Retina (tissue), 1 donor: ENCODE measurements around the gene PAQR9.

Source experiments
- DNase-seq: peaks from one replicate; pipeline ENCODE4 v3.0.0-alpha.2; 2016

Gene PAQR9

GRCh38 chr3:142947799-142948575, 15.5 kb downstream of the PAQR9 start:
- no peak for DNase-seq

DNA sequence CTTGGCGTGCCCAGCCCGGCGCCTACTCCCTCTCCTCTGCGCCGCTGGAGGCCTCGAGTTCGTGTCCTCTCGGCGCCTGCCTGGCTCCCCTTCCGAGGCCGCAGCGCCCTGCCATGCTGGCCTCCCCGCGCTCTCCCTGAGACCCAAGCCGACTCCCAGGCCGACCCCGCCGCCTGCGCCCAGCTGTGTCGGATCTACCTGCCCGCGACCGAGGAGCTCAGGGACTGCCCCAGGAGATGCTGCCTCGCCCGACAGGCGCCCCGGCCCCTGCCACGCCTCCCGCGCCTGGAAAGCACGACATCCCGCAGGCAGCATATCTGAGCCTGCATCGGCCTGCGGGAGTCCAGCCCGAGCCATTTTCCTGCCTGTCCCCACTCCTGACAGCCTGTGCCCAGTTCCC, 16.1 kb downstream of the PAQR9 start:
- peak; percentile 28 for DNase-seq

DNA sequence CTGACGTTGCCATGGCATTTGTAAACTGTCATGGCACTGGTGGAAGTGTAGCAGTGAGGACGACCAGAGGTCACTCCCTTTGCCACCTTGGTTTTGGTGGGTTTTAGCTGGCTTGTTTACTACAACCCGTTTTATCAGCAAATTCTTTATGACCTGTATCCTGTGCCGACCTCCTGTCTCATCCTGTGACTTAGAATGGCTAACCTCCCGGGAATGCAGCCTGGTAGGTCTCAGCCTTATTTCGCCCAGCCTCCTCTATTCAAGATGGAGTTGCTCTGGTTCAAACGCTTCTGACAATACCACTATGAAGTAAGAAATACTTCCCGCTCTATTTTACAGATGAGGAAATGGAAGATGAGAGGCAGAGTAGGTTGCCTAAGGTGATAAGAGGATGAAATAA, 16.6 kb downstream of the PAQR9 start:
- DNase-seq = no peak

DNA sequence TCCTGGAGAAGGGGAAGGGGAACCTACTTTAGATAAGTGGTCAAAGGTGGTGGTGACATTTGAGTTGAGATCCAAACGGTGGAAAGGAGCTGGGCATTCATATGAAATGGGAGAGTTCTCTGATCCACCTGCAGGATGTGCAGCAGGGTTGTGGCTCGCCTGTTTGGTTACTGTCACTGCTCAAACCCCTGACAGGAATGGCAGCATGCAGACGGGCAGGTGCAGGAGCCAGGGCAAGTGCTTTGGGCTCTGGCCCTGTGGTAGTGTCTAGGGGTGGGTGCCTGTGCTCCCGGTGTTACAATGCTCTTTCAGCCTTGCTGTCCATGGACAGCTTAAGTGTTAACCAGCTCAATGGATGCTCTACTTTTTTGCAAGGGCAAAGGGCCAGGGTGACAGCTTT, 18.5 kb downstream of the PAQR9 start:
- DNase-seq = no peak

- no peak for DNase-seq
Observed at GRCh38 chr3:142944342-142944741, 19.1 kb downstream of the PAQR9 start.

- no peak for DNase-seq
Observed at GRCh38 chr3:142943870-142944269, 19.6 kb downstream of the PAQR9 start.

DNA sequence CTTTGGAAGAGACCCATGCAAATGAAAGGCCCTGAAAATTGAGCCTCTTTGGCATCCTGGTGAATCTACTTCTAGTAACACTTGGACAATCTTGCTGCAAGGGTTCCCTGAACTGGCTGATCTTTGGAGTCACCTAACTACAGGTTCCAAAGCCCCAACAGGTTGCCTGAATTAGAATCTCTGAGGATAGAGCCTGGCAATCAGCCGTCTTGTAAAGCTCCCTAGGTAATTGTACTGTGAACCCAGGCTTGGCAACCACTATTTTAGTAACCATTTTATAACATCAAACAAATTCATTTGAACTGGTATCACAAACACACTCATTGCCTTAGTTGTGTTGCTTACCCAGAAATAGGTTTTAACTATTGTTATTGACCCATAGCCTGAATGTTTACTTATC, 20.1 kb downstream of the PAQR9 start:
- DNase-seq = no peak

DNA sequence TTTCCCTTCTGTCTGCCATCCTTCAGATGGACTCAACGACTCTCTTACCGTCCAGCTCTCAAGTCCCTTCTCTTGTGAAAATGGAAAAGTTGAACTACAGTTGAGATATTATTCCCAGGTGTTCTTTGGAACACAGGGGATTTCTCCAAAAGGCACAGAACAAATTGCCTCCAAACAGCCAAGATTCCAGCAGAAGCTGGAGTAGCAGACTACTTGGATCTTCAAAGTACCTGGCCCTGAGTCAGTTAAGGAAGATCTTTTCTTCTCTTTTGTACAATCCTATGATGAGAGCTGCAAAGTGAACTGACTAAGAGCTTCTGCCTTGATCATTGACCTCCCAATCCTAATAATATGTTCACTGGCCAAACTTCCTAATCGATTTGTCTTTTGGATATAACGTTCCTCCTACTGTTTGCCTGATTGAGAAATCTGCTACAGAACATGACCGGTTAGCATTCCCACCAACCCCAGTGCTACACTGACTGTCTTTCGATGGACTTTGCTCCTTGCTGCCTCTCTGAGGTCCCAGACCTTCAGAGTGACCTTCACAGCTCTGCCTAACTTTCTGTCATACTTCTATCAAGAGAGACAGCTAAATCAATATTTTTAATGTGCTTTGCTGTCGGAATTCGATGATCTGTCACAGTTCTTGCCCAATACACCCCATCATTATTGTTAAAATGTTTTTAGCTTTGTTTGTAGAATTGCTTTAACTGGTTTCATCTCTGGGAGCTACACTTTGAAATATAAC, 21.9 kb downstream of the PAQR9 start:
- no peak for DNase-seq

- DNase-seq = no peak
Observed at GRCh38 chr3:142940472-142940871, 23.0 kb downstream of the PAQR9 start.

DNA sequence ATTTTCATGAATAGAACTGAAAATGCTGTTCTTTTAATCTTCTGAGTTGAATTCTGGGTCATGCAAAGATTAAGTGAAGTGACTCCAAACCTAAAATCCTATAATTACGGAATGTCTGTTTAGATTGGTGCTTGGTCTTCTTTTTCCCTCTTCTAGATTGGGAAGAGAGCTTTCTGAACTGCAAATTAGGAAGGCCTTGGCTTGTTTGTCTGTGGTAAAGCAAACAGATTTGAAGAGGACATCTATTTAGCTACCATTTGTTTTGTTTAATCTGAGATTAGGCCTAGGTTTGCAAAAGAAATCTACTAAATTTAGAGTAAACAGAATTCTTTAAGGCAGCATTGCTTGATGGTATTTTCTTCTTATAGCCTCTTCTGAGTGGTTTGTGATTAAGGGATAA, 23.5 kb downstream of the PAQR9 start:
- no peak for DNase-seq

DNA sequence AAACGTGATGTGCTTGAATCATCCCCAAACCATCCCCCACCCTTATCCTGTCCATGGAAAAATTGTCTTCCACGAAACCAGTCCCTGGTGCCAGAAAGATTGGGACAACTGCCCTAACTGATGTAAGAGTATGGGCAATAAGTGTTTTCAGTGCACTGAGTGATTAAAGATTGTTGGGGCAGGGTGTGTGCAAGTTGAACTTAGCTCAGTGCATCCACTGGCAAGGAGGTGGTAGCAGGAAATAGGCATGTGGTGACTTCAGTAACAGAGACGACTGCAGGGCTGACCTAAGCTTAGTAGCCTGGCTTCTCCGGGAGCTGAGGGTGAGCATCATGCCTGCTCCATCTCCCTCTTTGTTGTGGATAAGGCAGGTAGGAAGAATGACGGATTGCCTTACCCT, 27.5 kb downstream of the PAQR9 start:
- no peak for DNase-seq

DNA sequence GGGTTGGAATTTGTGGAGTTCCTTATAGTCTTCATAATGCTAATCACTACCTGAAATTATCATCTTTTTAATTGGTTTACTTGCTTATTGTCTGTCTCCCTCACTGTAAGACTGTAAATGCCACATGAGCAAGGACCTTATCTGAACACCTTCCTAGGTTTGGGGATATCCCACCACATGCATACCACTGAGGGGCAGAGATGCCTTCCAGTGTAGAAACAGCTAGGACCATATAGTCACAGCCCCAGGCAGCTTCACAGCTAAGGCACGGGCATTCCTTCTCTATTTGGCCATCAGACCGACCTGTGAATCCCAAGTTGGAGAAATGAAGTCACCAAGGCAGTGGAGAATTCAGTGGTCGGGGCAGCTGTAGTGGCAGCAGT, 28.6 kb downstream of the PAQR9 start:
- DNase-seq = no peak

GRCh38 chr3:142934128-142934886, 29.2 kb downstream of the PAQR9 start:
- DNase-seq = no peak

DNA sequence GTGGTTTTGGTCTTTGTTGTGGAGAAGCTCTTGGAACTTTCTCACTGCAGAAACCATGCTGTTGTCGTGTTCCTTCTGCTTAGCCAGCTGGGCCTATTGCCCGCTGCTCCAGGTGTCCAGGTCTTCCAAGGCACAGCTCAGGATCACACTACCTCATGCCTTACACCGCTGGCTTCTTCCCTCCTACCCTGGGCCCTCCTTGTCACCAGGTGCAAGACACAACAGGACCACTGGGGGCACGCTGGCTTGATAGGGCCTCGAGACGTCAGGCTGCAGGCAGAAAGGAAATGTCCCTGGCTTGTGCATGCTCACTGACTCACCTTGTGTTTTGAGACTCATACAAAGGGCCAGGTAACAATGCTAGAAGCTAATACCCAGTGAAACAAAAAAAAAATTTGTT, 32.3 kb downstream of the PAQR9 start:
- no peak for DNase-seq

GRCh38 chr3:142930463-142930862, 33.0 kb downstream of the PAQR9 start:
- no peak for DNase-seq

- no peak for DNase-seq
Observed at GRCh38 chr3:142929890-142930289, 33.6 kb downstream of the PAQR9 start.

- DNase-seq = no peak
Observed at GRCh38 chr3:142929109-142929508, 34.4 kb downstream of the PAQR9 start.

GRCh38 chr3:142926368-142926944, 37.0 kb downstream of the PAQR9 start:
- DNase-seq = no peak

GRCh38 chr3:142925140-142925539, 38.3 kb downstream of the PAQR9 start:
- no peak for DNase-seq

GRCh38 chr3:142923694-142924093, 39.8 kb downstream of the PAQR9 start:
- no peak for DNase-seq

GRCh38 chr3:142916605-142917004, 46.9 kb downstream of the PAQR9 start:
- DNase-seq = no peak

DNA sequence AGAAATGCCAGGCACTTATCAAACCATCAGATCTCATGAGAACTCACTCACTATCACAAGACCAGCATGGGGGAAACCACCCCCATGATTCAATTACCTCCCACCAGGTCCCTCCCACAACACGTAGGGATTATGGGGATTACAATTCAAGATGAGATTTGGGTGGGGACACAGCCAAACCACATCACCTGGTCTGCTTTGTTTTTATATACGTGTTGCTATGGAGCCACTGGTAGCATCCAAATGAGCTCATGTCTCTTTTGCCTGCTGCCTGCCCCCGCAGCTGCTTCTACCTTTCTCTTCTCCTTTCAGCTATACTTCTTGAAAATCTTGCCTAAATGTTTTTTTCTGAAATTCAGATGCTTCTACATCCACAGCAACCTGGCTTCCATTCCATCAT, 47.8 kb downstream of the PAQR9 start:
- no peak for DNase-seq

DNA sequence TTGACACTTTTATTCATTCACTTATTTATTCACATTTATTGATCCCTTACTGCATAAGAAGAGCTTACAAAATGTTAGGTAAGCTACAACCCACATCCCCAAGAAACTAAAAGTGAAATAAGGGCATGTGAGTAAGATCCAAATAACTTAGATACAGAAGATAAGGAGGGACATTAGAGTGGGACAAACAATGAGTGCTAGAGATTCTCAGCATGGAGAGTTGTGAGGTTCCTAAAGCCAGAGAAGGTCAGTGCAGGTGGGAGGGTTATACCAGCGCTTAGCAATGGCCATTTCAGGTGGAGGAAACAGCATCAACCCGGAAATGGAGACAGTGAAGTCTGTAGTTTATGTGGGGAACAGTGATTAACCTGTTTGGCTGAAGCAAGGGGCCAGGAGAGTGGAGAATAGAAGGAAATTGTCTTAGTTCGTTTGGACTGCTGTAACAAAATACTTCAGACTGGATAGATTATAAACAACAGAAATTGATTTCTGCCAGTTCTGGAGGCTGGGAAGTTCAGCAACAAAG, 49.1 kb downstream of the PAQR9 start:
- no peak for DNase-seq
